HG02884 (cell line): ENCODE results near the gene RNF41.
"Not testable (repeated sequence)": the region's sequence is repeated elsewhere in the genome, so short reads cannot be mapped to it uniquely, and the experiment has no call there.

Experiments
- ATAC-seq: cut with Tn5 transposase; IDR thresholded peaks from one replicate; pipeline ENCODE4 v1.9.1; 2021; ENCODE audit warnings: mild to moderate bottlenecking, moderate library complexity; ENCODE audit not compliant: unreplicated experiment

The RNF41 gene

GRCh38 chr12:56213878-56214277 is 7.8 kb downstream of the RNF41 start:
- ATAC-seq, result no peak

- ATAC-seq, result no peak
Measured at GRCh38 chr12:56212361-56212760, 9.4 kb downstream of the RNF41 start.

GRCh38 chr12:56208006-56208405 is 13.7 kb downstream of the RNF41 start:
- ATAC-seq, result no peak

- ATAC-seq, result no peak
Measured at GRCh38 chr12:56206452-56207166, 15.1 kb downstream of the RNF41 start.

GRCh38 chr12:56205445-56205844 is 16.3 kb downstream of the RNF41 start:
- no peak for ATAC-seq

GRCh38 chr12:56204275-56204674 is 17.4 kb downstream of the RNF41 start:
- no peak for ATAC-seq

- no peak for ATAC-seq
Measured at GRCh38 chr12:56202838-56203237, 18.9 kb downstream of the RNF41 start.

- ATAC-seq, result no peak
Measured at GRCh38 chr12:56202366-56202765, 19.4 kb downstream of the RNF41 start.

- ATAC-seq, result no peak
Measured at GRCh38 chr12:56198836-56199235, 22.9 kb downstream of the RNF41 start.

- ATAC-seq, result no peak
Measured at GRCh38 chr12:56197921-56198635, 23.6 kb downstream of the RNF41 start.

GRCh38 chr12:56196818-56197550 is 24.7 kb downstream of the RNF41 start:
- ATAC-seq, result not testable (repeated sequence)

- ATAC-seq, result no peak
Measured at GRCh38 chr12:56193025-56193578, 28.6 kb downstream of the RNF41 start.

GRCh38 chr12:56192582-56192981 is 29.1 kb downstream of the RNF41 start:
- ATAC-seq, result no peak

GRCh38 chr12:56190695-56191155 is 31.0 kb downstream of the RNF41 start:
- ATAC-seq, result no peak

- peak; percentile 36 for ATAC-seq
Measured at GRCh38 chr12:56189918-56190694, 31.6 kb downstream of the RNF41 start.

- ATAC-seq, result peak; percentile 53
Measured at GRCh38 chr12:56189099-56189917, 32.4 kb downstream of the RNF41 start, which contains the start of gene SMARCC2. SMARCC2 (minus strand) TSS chr12:56189483; CDS start chr12:56189461, 22 bp downstream.

- no peak for ATAC-seq
Measured at GRCh38 chr12:56188778-56189098, 33.0 kb downstream of the RNF41 start.

- ATAC-seq, result no peak
Measured at GRCh38 chr12:56188131-56188777, 33.5 kb downstream of the RNF41 start.

GRCh38 chr12:56186957-56187356 is 34.8 kb downstream of the RNF41 start:
- ATAC-seq, result no peak
